CD8-positive, alpha-beta memory T cell (primary cell): ENCODE data around the gene IFI27L2. TPM values are rescaled to one million over a fixed set of nuclear protein-coding genes. Genes with fewer than 3 reads are reported as not detected.
A peak's percentile ranks its signal among the peaks of the same experiment; 100 is the strongest.
"Not testable (repeated sequence)": the region's sequence is repeated elsewhere in the genome, so short reads cannot be mapped to it uniquely, and the experiment has no call there.

Experiments
- CTCF ChIA-PET: fragments of 350-600 bp; sonication (Branson Sonifier 250); formaldehyde crosslinking; loops from one replicate; lab custom pipeline; 2021; ENCODE audit warnings: antibody characterized with exemption; lab: Charles Lee
- POLR2A ChIA-PET: fragments of 350-600 bp; sonication (Branson Sonifier 250); formaldehyde crosslinking; loops from one replicate; lab custom pipeline; 2021; ENCODE audit warnings: antibody characterized with exemption; lab: Charles Lee
- DNase-seq, 5 donors: peaks; one replicate each; pipeline versions ENCODE4 v3.0.0 to v3.0.0-alpha.2; 2020 to 2022; ENCODE audit warnings: mixed read lengths in 1 of 5
- H3K27ac ChIP-seq: one replicate; pipeline ENCODE4 v1.7.0; 2013; ENCODE audit warnings: low read depth, mild to moderate bottlenecking, low read length, moderate library complexity
- H3K27me3 ChIP-seq: 2 replicates; pipeline ENCODE4 v1.7.0; 2013; ENCODE audit warnings: low read length, mild to moderate bottlenecking; ENCODE audit not compliant: insufficient read depth, poor library complexity, severe bottlenecking
- H3K36me3 ChIP-seq: 2 replicates; pipeline ENCODE4 v1.7.0; 2013; ENCODE audit warnings: mild to moderate bottlenecking, low read length, moderate library complexity; ENCODE audit not compliant: insufficient read depth
- H3K4me1 ChIP-seq: 2 replicates; pipeline ENCODE4 v1.7.0; 2013; ENCODE audit warnings: mild to moderate bottlenecking, low read length, moderate library complexity; ENCODE audit not compliant: insufficient read depth
- H3K4me3 ChIP-seq: 2 replicates; pipeline ENCODE4 v1.7.0; 2013; ENCODE audit warnings: mild to moderate bottlenecking, low read length
- H3K9me3 ChIP-seq: 2 replicates; pipeline ENCODE4 v1.7.0; 2013; ENCODE audit warnings: mild to moderate bottlenecking, low read length
- H3K27ac Mint-ChIP-seq, 8 donors: one replicate each; pipeline ENCODE4 v1.8.0; 2020 to 2021; ENCODE audit warnings: mixed read lengths in 8 of 8, mild to moderate bottlenecking in 6 of 8, inconsistent platforms in 3 of 8, moderate library complexity in 3 of 8
- H3K27me3 Mint-ChIP-seq, 2 donors: one replicate each; pipeline ENCODE4 v1.8.0; 2020 to 2021; ENCODE audit warnings: mixed read lengths in 2 of 2, mild to moderate bottlenecking in 1 of 2, moderate library complexity in 1 of 2
- H3K36me3 Mint-ChIP-seq, 3 donors: one replicate each; pipeline ENCODE4 v1.8.0; 2020 to 2021; ENCODE audit warnings: mixed read lengths in 3 of 3, inconsistent platforms in 1 of 3, mild to moderate bottlenecking in 1 of 3
- H3K4me1 Mint-ChIP-seq, 3 donors: one replicate each; pipeline ENCODE4 v1.8.0; 2020 to 2021; ENCODE audit warnings: mixed read lengths in 3 of 3, inconsistent platforms in 1 of 3, mild to moderate bottlenecking in 1 of 3
- H3K4me3 Mint-ChIP-seq, 7 donors: one replicate each; pipeline ENCODE4 v1.8.0; 2020 to 2021; ENCODE audit warnings: mixed read lengths in 7 of 7, mild to moderate bottlenecking in 6 of 7, moderate library complexity in 4 of 7, inconsistent platforms in 2 of 7
- H3K9me3 Mint-ChIP-seq, 5 donors: one replicate each; pipeline ENCODE4 v1.8.0; 2020 to 2022; ENCODE audit warnings: mixed read lengths in 5 of 5, mild to moderate bottlenecking in 3 of 5, moderate library complexity in 2 of 5, inconsistent platforms in 1 of 5
- polyA plus RNA-seq: library from polyadenylated mRNA; unstranded; fragments of 300-500 nt; fragmentation: Illumina TruSeq; gene quantifications from one replicate; pipeline ENCODE4 v1.2.3, GENCODE V29; 2021
- total RNA-seq, 2 experiments: library from RNA; stranded (reverse); gene quantifications; one replicate each; pipeline ENCODE4 v1.2.3, GENCODE V29; 2021

Gene IFI27L2
- total and polyA plus RNA-seq, 3 experiments from 2014 or later: 55.9 to 95.5 (median 58.5) TPM

DNA sequence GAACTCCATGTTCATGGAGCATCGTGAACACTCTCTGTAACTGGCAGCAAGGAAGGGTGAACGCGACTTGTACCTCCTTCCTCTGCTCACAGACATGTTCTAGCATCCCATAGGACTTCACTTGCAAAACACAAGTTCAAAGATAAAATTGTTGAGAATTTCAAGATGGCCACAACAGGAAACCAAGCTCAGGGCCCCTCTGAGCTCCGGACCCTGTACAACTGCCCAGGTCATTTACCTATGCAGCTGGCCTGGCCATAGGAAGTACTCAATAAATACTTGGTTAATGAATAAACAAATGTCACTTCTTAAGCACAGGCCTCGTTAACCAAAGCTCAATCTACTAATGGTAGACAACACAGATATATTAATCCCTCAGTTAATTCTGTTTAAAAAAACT is 33.1 kb upstream of the IFI27L2 start:
- Mint-ChIP-seq H3K4me3 (no peak overlapping the region), H3K4me1 (peaks cover 31 to 56% (median 34%) of the 10 kb centered on the region in 3 donors), H3K9me3 (no peaks in the 10 kb centered on the region), H3K36me3 (no peaks in the 10 kb centered on the region), H3K27me3 (peaks cover 7 to 11% of the 10 kb centered on the region in 2 donors), H3K27ac (peak overlapping the region in 3 of 8 donors; percentile 17 to 80 (median 24))
- Histone ChIP-seq H3K4me3 (no peak overlapping the region), H3K9me3 (no peaks in the 10 kb centered on the region), H3K27ac (no peak overlapping the region), H3K36me3 (no peaks in the 10 kb centered on the region), H3K27me3 (no peaks in the 10 kb centered on the region), H3K4me1 (peaks cover 42% of the 10 kb centered on the region)
- ChIA-PET CTCF (interaction anchor here (0.7 to 2.8 kb wide), 3 partner anchors 9 to 25 kb away, joined by 3 to 12 read pairs (median 5); partner anchors contain the start of gene PPP4R4), POLR2A (no interaction called here)
- DNase-seq: no peak

DNA sequence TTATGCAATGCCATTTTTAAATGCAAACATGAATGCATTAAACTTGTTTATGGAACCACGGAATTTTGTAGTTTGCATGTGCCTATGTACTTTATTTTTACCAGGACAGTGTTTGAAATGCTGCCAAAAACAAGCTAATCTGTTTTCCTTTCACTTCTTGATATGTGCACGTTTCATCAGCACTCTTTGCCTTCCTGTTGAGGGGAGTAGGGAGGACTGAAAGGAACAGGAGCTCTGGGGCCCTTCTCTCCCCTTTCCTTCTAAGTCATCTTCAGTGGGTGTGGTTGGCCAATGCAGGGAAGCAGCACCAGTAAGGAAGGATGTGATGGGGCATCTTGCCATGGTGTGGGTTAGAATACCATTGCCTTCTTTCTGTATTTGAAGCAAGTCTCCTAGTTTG is 32.6 kb upstream of the IFI27L2 start:
- DNase-seq: no peak
- peak overlapping the region in 1 of 7 donors; percentile 33 for H3K4me3 Mint-ChIP-seq
- no peaks in the 10 kb centered on the region for H3K36me3 Mint-ChIP-seq
- peaks cover 33 to 59% (median 34%) of the 10 kb centered on the region in 3 donors for H3K4me1 Mint-ChIP-seq
- Histone ChIP-seq H3K4me3 (no peak overlapping the region), H3K36me3 (no peaks in the 10 kb centered on the region), H3K27me3 (no peaks in the 10 kb centered on the region), H3K4me1 (peaks cover 45% of the 10 kb centered on the region), H3K27ac (no peak overlapping the region), H3K9me3 (no peaks in the 10 kb centered on the region)
- ChIA-PET POLR2A (no interaction called here), CTCF (interaction anchor here (1.1 to 2.8 kb wide), 5 partner anchors 9 to 191 kb away, joined by 3 to 12 read pairs (median 6); partner anchors contain the start of gene PPP4R4)
- H3K9me3 Mint-ChIP-seq: no peaks in the 10 kb centered on the region
- H3K27me3 Mint-ChIP-seq: peaks cover 6 to 14% of the 10 kb centered on the region in 2 donors
- peak overlapping the region in 5 of 8 donors; percentile 17 to 90 (median 44) for H3K27ac Mint-ChIP-seq

DNA sequence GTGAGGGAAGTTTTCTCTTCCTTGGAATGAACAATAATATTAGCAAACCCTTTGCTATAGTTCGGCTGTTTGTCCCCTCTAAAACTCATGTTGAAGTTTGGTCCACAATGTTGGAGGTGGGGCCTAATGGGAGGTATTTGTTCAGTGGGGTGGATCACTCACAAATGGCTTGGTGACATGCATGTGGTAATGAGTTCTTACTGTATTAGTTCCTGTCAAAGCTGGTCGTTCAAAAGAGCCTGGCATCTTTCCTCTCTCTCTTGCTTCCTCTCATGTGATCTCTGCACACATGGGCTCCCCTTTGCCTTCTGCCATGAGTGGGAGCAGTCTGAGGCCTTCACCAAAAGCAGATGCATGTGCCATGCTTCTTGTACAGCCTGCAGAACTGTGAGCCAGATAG is 31.7 kb upstream of the IFI27L2 start:
- CTCF ChIA-PET: interaction anchor here (1.1 to 2.8 kb wide), 4 partner anchors 14 to 190 kb away, joined by 3 to 12 read pairs (median 7); partner anchors contain the start of gene PPP4R4
- peak overlapping the region in 4 of 8 donors; percentile 41 to 81 (median 75) for H3K27ac Mint-ChIP-seq

DNA sequence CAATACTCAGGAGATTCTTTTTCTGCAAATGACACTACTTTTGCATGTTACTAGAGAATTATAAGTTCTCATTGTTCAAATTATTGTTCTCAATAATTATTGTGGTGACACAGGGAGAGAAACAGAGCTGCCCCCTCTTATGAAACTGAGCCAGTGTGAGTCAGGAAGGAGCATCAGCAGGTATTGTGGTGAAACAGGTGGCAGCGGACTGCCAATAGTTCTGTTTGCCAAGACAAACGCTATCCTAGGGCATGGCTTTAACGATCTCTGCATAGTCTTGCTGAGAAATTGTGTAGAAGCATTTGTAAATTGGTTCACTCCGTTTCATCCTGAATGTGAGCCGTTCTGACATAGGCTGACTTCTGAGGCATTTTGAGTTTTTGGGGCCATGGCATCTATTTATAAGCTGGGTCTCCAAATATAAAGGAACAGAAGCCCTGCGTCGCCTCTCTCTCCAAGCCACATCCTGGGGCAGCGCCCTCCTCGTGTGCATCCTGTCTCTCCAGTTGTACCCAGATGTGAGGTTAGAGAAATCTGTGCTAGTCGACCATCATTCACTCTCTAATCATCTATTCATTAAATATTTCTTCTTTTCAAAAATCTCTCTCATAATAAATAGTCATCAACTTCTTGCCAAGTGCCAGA is 29.0 kb upstream of the IFI27L2 start:
- Mint-ChIP-seq H3K27me3 (peaks cover 8 to 25% of the 10 kb centered on the region in 2 donors), H3K36me3 (peaks cover 0 to 3% (median 0%) of the 10 kb centered on the region in 3 donors), H3K4me3 (peak overlapping the region; percentile 15 to 69 (median 46)), H3K27ac (peak overlapping the region in 6 of 8 donors; percentile 2 to 72 (median 14)), H3K4me1 (peaks cover 33 to 52% (median 34%) of the 10 kb centered on the region in 3 donors), H3K9me3 (no peaks in the 10 kb centered on the region)
- H3K4me1 ChIP-seq: peaks cover 41% of the 10 kb centered on the region
- H3K9me3 ChIP-seq: no peaks in the 10 kb centered on the region
- no peaks in the 10 kb centered on the region for H3K27me3 ChIP-seq
- no peaks in the 10 kb centered on the region for H3K36me3 ChIP-seq
- ChIA-PET CTCF (interaction anchor here (1.0 to 4.1 kb wide), 2 partner anchors 21 to 25 kb away, joined by 4 to 16 read pairs; no protein-coding TSS in a partner anchor), POLR2A (no interaction called here)
- no peak overlapping the region for H3K27ac ChIP-seq
- peak in 2 of 5 donors; percentile 34 for DNase-seq
- peak overlapping the region; percentile 30 for H3K4me3 ChIP-seq

More for the DNA sequence above, 31.7 kb upstream of the IFI27L2 start:
- Histone ChIP-seq H3K4me1 (peaks cover 45% of the 10 kb centered on the region), H3K27ac (no peak overlapping the region), H3K27me3 (no peaks in the 10 kb centered on the region), H3K4me3 (no peak overlapping the region), H3K36me3 (no peaks in the 10 kb centered on the region), H3K9me3 (no peaks in the 10 kb centered on the region)
- no peaks in the 10 kb centered on the region for H3K36me3 Mint-ChIP-seq
- POLR2A ChIA-PET: no interaction called here
- peaks cover 6 to 14% of the 10 kb centered on the region in 2 donors for H3K27me3 Mint-ChIP-seq
- DNase-seq: no peak
- H3K9me3 Mint-ChIP-seq: no peaks in the 10 kb centered on the region
- peaks cover 33 to 60% (median 34%) of the 10 kb centered on the region in 3 donors for H3K4me1 Mint-ChIP-seq
- H3K4me3 Mint-ChIP-seq: no peak overlapping the region

DNA sequence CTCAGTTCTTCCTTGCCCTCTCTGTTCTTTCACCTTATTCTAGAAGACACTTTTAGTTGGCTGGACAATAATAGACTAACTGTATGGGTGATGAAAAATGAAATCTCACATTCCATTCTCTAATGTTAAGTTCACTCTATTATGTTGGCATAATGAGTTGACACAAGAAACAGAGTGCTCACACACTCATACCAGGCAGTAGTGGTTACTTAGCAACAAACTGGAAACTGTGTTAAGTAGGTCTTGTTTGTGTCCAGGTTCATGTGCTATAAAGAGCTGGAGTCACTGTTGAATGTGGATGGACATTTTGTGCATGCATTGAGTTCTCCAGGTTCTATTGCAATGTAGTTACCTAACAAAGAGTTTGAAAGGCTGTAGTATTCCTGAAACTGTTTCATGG is 27.8 kb upstream of the IFI27L2 start:
- DNase-seq: no peak
- Mint-ChIP-seq H3K27me3 (peaks cover 11 to 35% of the 10 kb centered on the region in 2 donors), H3K4me1 (peaks cover 33 to 49% (median 33%) of the 10 kb centered on the region in 3 donors), H3K27ac (no peak overlapping the region), H3K36me3 (peaks cover 0 to 9% (median 0%) of the 10 kb centered on the region in 3 donors), H3K9me3 (no peaks in the 10 kb centered on the region), H3K4me3 (no peak overlapping the region)
- Histone ChIP-seq H3K4me3 (no peak overlapping the region), H3K36me3 (no peaks in the 10 kb centered on the region), H3K4me1 (peaks cover 37% of the 10 kb centered on the region), H3K9me3 (no peaks in the 10 kb centered on the region), H3K27ac (no peak overlapping the region), H3K27me3 (no peaks in the 10 kb centered on the region)
- ChIA-PET CTCF (interaction anchor here (1.0 to 4.1 kb wide), 2 partner anchors 20 to 24 kb away, joined by 4 to 16 read pairs; no protein-coding TSS in a partner anchor), POLR2A (no interaction called here)

DNA sequence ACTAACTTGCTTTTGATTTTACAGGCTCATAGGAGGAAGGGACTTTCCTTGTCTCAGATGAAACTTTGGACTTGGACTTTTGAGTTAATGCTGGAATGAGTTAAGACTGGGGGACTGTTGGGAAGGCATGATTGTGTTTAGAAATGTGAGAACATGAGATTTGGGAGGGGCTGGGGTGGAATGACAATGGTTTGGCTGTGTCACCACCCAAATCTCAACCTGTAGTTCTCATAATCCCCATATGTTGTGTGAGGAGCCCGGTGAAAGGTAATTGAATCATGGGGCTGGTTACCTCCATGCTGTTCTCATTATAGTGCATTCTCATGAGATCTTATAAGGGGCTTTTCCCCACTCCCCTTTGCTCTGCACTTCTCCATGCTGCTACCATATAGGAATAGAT is 26.7 kb upstream of the IFI27L2 start:
- H3K36me3 Mint-ChIP-seq, H3K4me3 ChIP-seq, H3K9me3 Mint-ChIP-seq, POLR2A ChIA-PET, H3K9me3 ChIP-seq, H3K27ac Mint-ChIP-seq, H3K27me3 ChIP-seq, DNase-seq, H3K27ac ChIP-seq, H3K4me3 Mint-ChIP-seq, H3K36me3 ChIP-seq: not testable (repeated sequence)
- Mint-ChIP-seq H3K27me3 (peaks cover 13 to 42% of the 10 kb centered on the region in 2 donors), H3K4me1 (peaks cover 24 to 38% (median 28%) of the 10 kb centered on the region in 3 donors)
- H3K4me1 ChIP-seq: peaks cover 27% of the 10 kb centered on the region
- CTCF ChIA-PET: interaction anchor here (4.1 kb wide), 1 partner anchor 19 kb away, joined by 16 read pairs; no protein-coding TSS in a partner anchor

DNA sequence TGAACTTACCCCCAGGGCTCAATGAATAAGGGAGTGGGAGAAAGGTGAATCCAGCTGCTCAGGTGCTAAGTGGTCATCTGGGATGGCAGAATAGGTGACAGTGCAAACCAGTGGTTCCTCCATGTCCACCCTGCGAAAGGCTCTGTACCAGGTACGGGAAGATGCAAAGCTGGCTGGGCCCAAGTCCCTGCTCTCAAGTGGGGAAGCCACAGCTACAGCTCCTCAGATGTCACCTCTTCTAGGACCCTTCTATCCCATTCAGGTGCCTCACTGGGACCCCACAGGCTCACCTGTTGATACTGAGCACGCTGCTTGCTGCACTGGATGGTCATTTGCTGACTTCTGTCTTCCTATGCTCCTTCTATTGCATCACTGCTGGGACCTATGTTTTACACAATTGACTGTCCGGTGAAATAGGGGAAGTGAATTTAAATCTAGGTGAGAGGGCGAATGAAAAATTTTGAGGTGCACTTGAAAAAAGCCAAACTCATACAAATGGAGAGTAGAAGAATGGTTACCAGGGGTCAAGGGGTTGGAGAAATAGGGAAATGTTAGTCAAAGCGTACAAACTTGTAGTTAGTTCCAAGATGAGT is 24.4 kb upstream of the IFI27L2 start:
- H3K4me3 ChIP-seq: no peak overlapping the region
- Mint-ChIP-seq H3K4me3 (no peak overlapping the region), H3K36me3 (peaks cover 0 to 9% (median 0%) of the 10 kb centered on the region in 3 donors), H3K27me3 (peaks cover 18 to 39% of the 10 kb centered on the region in 2 donors), H3K4me1 (peaks cover 13 to 18% (median 16%) of the 10 kb centered on the region in 3 donors), H3K27ac (no peak overlapping the region), H3K9me3 (no peaks in the 10 kb centered on the region)
- H3K9me3 ChIP-seq: no peaks in the 10 kb centered on the region
- H3K27ac ChIP-seq: no peak overlapping the region
- ChIA-PET CTCF (interaction anchor here (2.1 kb wide), 1 partner anchor 17 kb away, joined by 8 read pairs; no protein-coding TSS in a partner anchor), POLR2A (no interaction called here)
- no peaks in the 10 kb centered on the region for H3K27me3 ChIP-seq
- DNase-seq: no peak
- H3K36me3 ChIP-seq: no peaks in the 10 kb centered on the region
- peaks cover 17% of the 10 kb centered on the region for H3K4me1 ChIP-seq
